Measurements from ENCODE around the gene CNGA2.

Gene CNGA2

DNA sequence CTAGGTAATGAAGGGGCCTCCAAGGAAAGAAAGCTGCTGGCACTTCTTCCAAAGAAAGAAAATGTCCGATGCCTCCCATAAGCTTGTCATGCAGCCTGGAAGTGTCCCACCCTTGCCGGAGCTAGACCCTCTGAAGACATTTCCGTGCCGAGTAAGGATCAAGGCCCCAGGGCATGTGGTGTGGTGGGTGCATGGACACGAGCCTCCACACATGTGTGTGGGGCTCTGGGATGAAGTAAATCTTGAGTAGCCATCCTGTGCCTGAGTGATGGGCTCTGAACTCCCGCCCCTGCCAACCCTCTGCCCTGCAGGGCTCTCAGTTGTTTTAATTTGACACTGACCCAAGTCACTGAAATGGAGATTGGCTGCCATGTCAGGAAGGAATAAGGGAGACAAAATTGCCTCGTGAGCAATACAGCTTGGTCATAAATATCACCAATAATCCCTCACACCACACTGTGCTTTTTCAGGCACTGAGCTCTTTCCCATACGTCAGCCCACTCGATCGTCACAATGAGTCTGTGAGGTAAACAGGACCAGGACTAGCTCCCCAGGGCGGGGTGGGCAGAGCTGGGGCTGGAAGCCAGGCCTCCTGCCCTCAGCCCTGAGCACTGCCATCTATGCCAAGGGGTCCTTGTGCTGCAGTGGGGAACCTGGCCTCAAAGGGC is 24.6 kb downstream of the CNGA2 start:
- Mint-ChIP-seq H3K27ac (no peak overlapping the region), H3K27me3 (peaks cover 11% of the 10 kb centered on the region), H3K4me3 (no peak overlapping the region), H3K9me3 (no peaks in the 10 kb centered on the region), H3K4me1 (no peaks in the 10 kb centered on the region)
- DNase-seq (no peak), ATAC-seq (no peak)

DNA sequence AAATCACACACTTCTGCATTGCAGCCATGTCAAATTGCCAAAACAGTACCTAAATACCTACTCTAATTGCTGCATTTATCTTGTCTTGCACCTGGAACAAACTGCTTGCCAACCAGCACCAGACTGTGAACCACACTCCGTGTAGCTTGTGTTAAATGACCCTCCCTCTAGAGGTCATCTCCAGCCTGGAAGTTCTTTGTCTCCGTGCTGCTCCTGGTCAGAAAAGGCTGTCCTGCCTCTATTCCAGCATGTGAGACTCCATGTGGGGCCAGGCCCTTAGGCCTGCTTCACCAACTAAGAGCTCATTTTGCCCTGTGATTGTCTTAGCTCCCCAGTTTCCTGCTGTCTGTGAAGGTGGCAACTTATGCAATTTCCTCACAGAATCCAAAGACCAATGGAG is 28.3 kb downstream of the CNGA2 start:
- DNase-seq (no peak), ATAC-seq (no peak)
- no peak overlapping the region for H3K27ac Mint-ChIP-seq
- H3K4me1 Mint-ChIP-seq = no peaks in the 10 kb centered on the region
- H3K9me3 Mint-ChIP-seq = no peaks in the 10 kb centered on the region
- H3K4me3 Mint-ChIP-seq = no peak overlapping the region
- peaks cover 14% of the 10 kb centered on the region for H3K27me3 Mint-ChIP-seq

DNA sequence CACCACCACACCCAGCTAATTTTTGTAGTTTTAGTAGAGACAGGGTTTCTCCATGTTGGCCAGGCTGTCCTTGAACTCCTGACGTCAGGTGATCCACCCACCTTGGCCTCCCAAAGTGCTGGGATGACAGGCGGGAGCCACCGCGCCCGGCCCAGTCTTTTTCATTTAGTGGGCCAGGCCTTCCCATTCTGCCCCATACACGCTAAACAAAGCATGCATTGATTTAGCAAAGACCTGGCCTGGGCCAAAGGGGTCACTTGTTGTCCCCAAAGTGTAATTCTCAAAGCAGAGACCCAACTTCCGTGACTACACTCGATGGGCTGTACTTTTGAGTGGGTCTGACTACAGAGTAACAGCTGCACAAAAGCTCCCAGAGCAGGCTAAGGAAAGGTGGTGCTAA is 29.2 kb downstream of the CNGA2 start:
- Mint-ChIP-seq H3K9me3 (no peaks in the 10 kb centered on the region), H3K27ac (no peak overlapping the region), H3K27me3 (peaks cover 14% of the 10 kb centered on the region), H3K4me1 (no peaks in the 10 kb centered on the region), H3K4me3 (no peak overlapping the region)
- DNase-seq (no peak), ATAC-seq (no peak)

DNA sequence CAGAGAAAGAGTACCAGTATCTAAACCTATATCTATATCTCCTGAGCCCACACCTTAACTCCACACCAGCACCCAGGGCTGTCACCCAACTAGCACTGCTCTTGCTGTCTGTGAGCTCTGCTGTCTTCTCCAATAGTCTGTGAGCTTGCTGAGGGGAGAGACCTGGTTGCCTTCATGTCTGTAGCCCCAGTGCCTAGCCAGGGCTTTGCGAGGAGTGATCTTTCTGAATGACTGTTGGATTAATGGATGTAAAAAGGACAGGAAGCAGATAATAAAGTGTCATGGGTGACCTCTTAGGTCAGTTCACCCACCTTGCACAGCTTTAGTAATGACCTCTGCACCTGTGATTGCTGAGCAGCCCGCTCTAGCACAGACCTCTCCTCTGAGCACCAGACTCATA is 30.5 kb downstream of the CNGA2 start:
- Mint-ChIP-seq H3K4me1 (no peaks in the 10 kb centered on the region), H3K9me3 (no peaks in the 10 kb centered on the region), H3K4me3 (no peak overlapping the region), H3K27ac (no peak overlapping the region), H3K27me3 (peaks cover 14% of the 10 kb centered on the region)
- ATAC-seq (no peak), DNase-seq (no peak)

DNA sequence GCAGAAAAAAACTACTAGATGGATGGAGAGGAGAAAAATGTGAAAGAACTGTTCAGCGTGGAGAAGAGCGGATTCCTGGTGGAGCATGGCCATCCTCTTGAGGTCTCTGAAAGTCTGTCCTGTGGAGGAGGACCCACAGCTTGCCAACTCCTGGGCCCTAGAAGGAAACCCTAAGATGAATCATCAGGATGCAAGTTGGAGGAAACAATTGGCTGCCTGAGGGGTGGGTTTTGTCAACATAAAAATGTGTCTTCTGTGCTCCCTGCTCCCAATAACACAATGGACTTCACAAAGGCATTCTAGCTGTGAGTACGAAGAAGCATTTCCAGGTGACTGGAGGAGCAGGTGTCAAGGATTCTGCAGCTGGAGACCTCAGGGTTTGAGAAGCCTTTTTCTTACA is 37.2 kb downstream of the CNGA2 start:
- ATAC-seq (no peak), DNase-seq (no peak)
- H3K9me3 Mint-ChIP-seq = no peaks in the 10 kb centered on the region
- H3K4me1 Mint-ChIP-seq = no peaks in the 10 kb centered on the region
- H3K27me3 Mint-ChIP-seq = no peaks in the 10 kb centered on the region
- H3K27ac Mint-ChIP-seq = peak overlapping the region; percentile 17 to 42
- no peak overlapping the region for H3K4me3 Mint-ChIP-seq

DNA sequence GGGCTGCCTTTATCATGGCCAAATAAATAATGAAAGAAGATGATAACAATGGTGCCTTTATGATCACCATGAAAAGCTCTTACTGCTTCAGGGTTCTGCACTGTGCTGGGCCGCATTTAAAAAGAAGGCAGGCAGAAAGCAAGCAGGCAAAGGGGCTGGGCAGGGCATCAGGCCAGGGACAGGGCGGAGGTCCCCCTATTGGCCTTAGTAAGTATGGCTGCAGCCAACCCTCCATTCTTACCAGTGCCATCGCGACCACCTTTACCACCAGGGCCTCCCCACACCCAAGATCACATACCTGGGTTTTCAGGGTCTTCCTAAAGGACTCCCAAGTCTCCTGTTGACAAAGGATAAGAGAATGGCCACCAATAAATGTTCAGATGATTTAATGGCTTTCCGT is 38.9 kb downstream of the CNGA2 start:
- Mint-ChIP-seq H3K27me3 (no peaks in the 10 kb centered on the region), H3K4me1 (no peaks in the 10 kb centered on the region), H3K4me3 (no peak overlapping the region), H3K9me3 (no peaks in the 10 kb centered on the region), H3K27ac (no peak overlapping the region)
- ATAC-seq = no peak
- no peak for DNase-seq

DNA sequence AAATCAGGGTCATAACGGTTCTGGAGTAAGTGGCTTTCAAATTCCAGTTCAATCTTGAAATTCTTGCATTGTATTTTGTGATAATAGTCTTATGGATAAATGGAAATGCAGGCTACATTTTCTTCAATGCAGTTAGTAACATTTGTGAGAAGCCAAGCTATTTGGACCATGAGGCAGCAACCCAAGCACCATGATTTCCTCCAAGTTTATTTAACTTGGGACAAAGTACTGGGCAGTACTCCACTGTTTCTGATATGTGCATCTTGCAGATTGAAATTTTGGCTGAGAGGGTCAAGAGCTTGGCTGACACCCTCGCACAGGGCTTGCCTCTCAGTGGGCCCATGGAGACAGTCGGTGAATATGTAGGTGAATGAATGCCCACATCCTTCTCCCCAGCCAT is 39.9 kb downstream of the CNGA2 start:
- H3K4me1 Mint-ChIP-seq = no peaks in the 10 kb centered on the region
- H3K27me3 Mint-ChIP-seq = no peaks in the 10 kb centered on the region
- H3K4me3 Mint-ChIP-seq = no peak overlapping the region
- ATAC-seq (no peak), DNase-seq (no peak)
- no peaks in the 10 kb centered on the region for H3K9me3 Mint-ChIP-seq
- no peak overlapping the region for H3K27ac Mint-ChIP-seq

DNA sequence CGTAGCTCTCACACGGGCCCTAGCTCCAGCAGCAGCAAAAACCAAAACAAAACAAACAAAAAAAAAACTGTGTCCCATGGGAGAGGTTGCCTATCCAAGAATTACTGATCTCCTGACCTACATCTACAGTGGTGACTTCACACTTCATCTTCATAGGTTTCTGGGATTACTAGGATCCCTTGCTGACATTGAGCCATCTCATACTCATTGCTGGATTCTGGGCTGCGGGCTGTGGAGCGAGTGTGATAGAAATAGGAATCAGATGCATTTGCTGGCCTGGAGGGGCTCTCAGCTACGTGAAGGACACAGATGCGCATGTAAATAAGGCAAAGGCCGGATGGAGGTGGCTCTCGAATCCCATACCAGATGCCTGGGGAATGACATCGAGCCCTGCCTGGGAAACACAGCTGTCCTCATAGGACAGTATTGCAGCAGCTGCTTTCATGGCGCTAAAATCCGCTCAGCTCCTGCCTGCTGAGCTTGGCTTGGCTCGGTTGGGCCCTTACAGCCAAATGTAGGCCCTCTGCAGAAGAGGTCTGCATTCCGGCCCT is 41.7 kb downstream of the CNGA2 start:
- Mint-ChIP-seq H3K4me3 (no peak overlapping the region), H3K27me3 (no peaks in the 10 kb centered on the region), H3K9me3 (no peaks in the 10 kb centered on the region), H3K27ac (no peak overlapping the region), H3K4me1 (no peaks in the 10 kb centered on the region)
- ATAC-seq (no peak), DNase-seq (no peak)

DNA sequence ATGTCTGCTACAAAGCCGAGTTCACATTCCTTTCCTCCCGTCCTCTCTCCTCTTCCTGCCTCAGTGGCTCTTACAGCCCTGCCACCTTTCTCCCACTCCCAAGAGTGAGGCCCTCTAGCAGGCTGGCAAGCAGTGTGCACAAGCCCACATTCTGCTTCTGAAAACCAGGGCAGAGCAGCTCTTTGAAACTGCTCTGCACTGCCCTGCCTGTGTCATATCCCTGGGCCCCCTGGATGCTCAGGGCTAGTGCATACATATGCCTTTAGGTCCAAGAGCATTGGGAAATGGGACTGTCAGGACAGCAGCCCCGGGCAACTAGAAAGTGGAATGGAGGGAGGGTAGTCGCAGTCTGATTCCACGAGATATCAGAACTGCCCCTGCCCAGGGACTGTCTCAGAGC is 42.4 kb downstream of the CNGA2 start:
- DNase-seq (no peak), ATAC-seq (no peak)
- no peaks in the 10 kb centered on the region for H3K27me3 Mint-ChIP-seq
- H3K4me1 Mint-ChIP-seq = no peaks in the 10 kb centered on the region
- no peaks in the 10 kb centered on the region for H3K9me3 Mint-ChIP-seq
- no peak overlapping the region for H3K4me3 Mint-ChIP-seq
- no peak overlapping the region for H3K27ac Mint-ChIP-seq

DNA sequence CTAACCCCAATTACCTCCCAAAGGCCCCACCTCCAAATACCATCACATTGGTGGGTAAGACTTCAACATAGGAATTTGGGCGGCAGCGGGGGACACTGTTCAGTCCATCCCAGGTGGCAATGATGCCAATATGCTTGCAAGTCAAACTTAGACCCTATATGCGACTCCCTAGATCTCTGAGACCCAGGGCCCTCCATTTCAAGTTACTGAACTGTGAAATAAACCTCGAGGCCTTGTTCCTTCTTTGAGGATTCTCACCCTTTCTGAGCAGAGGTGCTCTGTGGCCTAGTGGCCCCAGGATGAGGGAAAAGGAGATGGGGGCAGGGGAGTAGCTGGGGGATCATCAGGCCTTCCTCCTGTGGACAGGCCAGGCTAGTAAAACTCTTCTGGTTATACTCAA is 44.7 kb downstream of the CNGA2 start:
- Mint-ChIP-seq H3K4me1 (no peaks in the 10 kb centered on the region), H3K4me3 (no peak overlapping the region), H3K27ac (no peak overlapping the region), H3K27me3 (no peaks in the 10 kb centered on the region), H3K9me3 (no peaks in the 10 kb centered on the region)
- no peak for ATAC-seq
- DNase-seq = no peak

DNA sequence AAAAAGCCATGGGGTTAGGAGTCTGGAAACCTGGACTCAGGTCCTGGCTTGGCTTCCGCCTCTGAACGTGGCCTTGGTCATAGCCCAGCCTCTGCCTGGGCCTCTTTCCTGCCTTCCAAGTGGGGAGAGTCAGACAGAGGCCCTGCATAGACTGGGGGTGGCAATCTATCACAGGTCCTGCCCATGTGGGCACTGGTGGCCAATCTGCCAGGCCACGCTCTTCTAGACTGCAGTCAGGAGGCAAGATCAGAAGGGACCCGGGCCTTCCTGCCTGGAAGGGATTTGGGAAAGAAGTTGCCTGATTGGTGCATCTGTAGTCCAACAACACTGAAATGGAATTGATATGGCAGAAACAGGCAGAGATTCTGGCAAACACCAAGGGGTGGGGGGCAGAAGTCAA is 46.1 kb downstream of the CNGA2 start:
- Mint-ChIP-seq H3K4me1 (no peaks in the 10 kb centered on the region), H3K9me3 (no peaks in the 10 kb centered on the region), H3K27ac (no peak overlapping the region), H3K4me3 (no peak overlapping the region), H3K27me3 (peaks cover 5% of the 10 kb centered on the region)
- no peak for ATAC-seq
- no peak for DNase-seq

DNA sequence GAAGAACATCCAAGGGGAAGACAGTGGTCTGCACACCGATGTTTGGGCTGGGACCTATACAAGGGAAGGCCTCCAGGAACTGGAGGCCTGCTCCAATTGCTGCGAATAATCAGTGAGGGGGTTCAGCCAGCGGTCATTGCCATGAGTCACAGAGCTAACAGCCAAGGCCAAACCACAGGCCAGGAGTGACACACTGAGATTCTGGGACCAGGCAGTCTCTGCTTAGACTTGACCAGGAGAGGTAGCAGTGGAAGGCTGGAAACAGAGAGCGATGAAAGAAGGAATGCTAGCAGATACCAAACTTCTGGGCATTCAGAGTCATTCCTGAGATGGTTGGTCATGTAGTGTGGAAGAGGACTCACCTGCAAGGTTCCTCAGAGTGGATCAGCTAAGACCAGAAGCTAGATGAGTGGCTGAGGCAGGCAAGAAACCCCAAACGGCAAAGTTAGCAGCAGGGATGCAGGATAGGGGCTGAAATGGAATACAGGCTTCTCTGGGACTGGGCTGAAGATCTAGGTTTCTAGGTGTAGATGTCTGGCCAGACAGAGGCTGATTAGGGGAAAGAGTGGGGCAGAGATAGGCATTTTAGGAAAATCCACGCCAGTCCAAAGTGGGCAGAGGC is 54.7 kb downstream of the CNGA2 start:
- no peaks in the 10 kb centered on the region for H3K9me3 Mint-ChIP-seq
- ATAC-seq (no peak), DNase-seq (no peak)
- no peak overlapping the region for H3K27ac Mint-ChIP-seq
- H3K4me3 Mint-ChIP-seq = no peak overlapping the region
- H3K4me1 Mint-ChIP-seq = no peaks in the 10 kb centered on the region
- peaks cover 5% of the 10 kb centered on the region for H3K27me3 Mint-ChIP-seq

DNA sequence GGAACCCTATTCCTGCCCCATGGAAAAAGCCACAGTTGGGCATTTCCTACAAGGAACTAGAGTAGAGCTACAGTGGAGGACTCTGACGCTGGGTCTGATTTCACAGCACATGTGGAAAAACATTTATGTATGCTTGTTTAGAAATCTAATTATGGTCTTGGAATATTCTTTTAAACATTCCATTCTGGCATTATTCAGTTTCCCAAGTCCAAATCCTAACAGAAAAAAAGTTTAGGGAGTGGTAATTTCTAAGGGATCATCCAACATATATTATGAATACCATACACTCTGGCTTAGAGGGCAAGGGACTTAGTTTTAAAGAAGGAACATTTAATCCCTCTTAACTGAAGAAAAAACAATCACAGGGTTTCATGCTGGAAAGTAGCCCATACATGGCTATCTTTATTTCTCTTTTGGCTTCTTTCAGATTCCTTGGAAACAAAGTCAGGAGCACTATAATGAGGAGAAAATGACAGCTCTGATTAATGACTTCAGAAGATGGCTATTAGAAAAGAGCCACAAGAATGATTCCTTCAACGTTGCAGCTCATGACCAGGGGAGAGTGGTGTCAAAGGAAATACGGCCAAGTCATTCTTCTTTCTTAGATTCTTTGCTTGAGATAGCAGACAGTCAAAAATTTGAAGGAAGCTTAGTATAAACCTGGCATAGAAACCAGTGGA is 56.1 kb downstream of the CNGA2 start:
- H3K9me3 Mint-ChIP-seq = no peaks in the 10 kb centered on the region
- no peak overlapping the region for H3K27ac Mint-ChIP-seq
- H3K4me1 Mint-ChIP-seq = no peaks in the 10 kb centered on the region
- H3K27me3 Mint-ChIP-seq = no peaks in the 10 kb centered on the region
- DNase-seq (no peak), ATAC-seq (no peak)
- H3K4me3 Mint-ChIP-seq = no peak overlapping the region

DNA sequence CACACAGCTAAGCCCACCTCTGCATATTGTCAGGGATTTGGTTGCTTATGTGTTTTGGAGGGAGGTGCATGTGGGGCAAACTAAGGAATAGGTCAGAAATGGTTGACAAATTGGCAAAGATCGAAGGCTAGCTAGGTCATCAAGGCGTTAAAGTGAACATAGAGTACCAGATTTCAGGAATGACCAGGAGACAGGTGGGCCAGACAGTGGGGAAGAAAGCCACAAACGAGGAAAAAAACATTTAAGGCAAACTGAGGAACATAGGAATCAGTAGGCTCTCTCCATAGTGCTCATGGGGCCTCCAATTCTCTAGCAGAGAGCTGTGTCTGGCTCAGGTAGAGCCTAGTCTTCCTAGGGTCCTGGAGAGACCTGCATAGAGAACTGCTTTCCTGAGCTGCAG is 57.4 kb downstream of the CNGA2 start:
- Mint-ChIP-seq H3K27ac (no peak overlapping the region), H3K4me3 (no peak overlapping the region), H3K4me1 (no peaks in the 10 kb centered on the region), H3K9me3 (no peaks in the 10 kb centered on the region), H3K27me3 (peaks cover under 1% of the 10 kb centered on the region)
- no peak for DNase-seq
- ATAC-seq = no peak

DNA sequence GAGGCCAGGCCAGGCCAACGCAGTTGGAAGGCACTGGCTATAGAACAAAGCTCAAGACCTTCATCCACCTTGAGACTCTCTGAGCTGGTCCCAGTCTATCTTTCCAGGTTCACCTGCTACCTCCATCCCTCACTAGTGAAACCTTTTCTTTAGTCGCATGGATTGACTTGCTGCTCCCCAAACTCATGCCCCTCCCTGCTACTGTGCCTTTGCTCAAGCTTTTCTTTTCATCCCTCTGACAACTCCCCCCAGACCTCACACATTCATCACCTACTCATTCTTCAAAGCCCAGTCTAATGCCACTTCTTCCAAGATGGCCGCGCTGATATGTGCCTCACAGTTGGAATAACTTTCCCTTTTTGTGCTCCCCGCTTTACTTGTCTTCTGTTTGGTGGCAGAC is 58.0 kb downstream of the CNGA2 start:
- H3K4me3 Mint-ChIP-seq = no peak overlapping the region
- peaks cover 5% of the 10 kb centered on the region for H3K27me3 Mint-ChIP-seq
- H3K4me1 Mint-ChIP-seq = no peaks in the 10 kb centered on the region
- DNase-seq (no peak), ATAC-seq (no peak)
- H3K9me3 Mint-ChIP-seq = no peaks in the 10 kb centered on the region
- H3K27ac Mint-ChIP-seq = no peak overlapping the region

DNA sequence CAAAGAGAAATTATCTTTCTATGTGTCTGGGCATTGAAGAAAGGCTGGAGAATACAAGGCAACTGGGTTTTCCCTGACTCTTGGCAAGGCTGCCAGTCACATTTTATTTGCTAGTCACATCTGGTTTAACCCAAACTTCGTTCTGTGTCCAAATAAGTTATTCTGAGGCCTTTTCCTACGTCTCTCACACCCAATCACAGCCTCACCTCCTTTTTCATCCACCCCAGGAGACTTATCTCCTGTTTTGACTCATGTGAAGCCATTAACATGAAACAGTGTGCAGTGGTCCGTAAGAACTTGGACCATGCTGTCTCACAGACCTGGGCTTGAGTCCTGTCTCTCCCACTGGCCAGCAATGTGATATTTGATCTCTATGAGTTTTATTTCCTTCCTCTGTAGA is 59.3 kb downstream of the CNGA2 start:
- DNase-seq (no peak), ATAC-seq (no peak)
- Mint-ChIP-seq H3K4me1 (no peaks in the 10 kb centered on the region), H3K9me3 (no peaks in the 10 kb centered on the region), H3K27ac (no peak overlapping the region), H3K27me3 (peaks cover 11% of the 10 kb centered on the region), H3K4me3 (no peak overlapping the region)

All from stimulated activated naive CD8-positive, alpha-beta T cell treated with anti-CD3 and anti-CD28 coated beads, Interleukin-15, amount 100 ng/mL, for 72 hours (primary cell).